Endothelial cell of umbilical vein (primary cell): ENCODE data around the gene TNPO1. TPM values are rescaled to one million over a fixed set of nuclear protein-coding genes. Genes with fewer than 3 reads are reported as not detected.

ENCODE experiments used
- BruUV-seq: library from RNA; stranded (reverse); fragments of 400-500 nt; replicated peaks from 2 replicates; lab custom pipeline; 2021; lab: Mats Ljungman, UMichigan
- CTCF ChIA-PET: fragments of 300-600, 350-600 bp; sonication (Branson Sonifier 250); formaldehyde crosslinking; loops from one replicate; lab custom pipeline; 2021; ENCODE audit warnings: antibody characterized with exemption, inconsistent platforms; lab: Charles Lee
- POLR2A ChIA-PET: fragments of 300-600, 350-600 bp; sonication (Branson Sonifier 250); formaldehyde crosslinking; loops from one replicate; lab custom pipeline; 2021; ENCODE audit warnings: antibody characterized with exemption, inconsistent platforms; lab: Charles Lee
- DNase-seq: peaks from one replicate; pipeline ENCODE4 v3.0.0-alpha.2; 2011; ENCODE audit warnings: low read depth, low spot score
- FAIRE-seq: peaks from 2 replicates; lab custom pipeline; 2011; peaks lifted over from hg19 to GRCh38; lab: Jason Lieb, UNC
- H2AFZ ChIP-seq: 2 replicates; pipeline ENCODE4 v1.6.0; 2012; ENCODE audit warnings: low read depth, low read length, control low read depth, inconsistent platforms
- H3K27ac ChIP-seq: 2 replicates; pipeline ENCODE4 v1.5.1; 2011; ENCODE audit warnings: low read depth, mild to moderate bottlenecking, control low read depth, low read length, moderate library complexity; ENCODE audit not compliant: insufficient read depth
- H3K27me3 ChIP-seq, 2 experiments: 2 replicates each; pipeline versions ENCODE4 v1.6.0 to v1.6.1; 2011; ENCODE audit warnings: low read length in 2 of 2, mixed read lengths in 1 of 2; ENCODE audit not compliant: control insufficient read depth in 2 of 2, insufficient read depth in 2 of 2
- H3K36me3 ChIP-seq, 2 experiments: 2 replicates in 1 of 2; 3 replicates in 1 of 2; pipeline ENCODE4 v1.5.1; 2011; ENCODE audit warnings: low read length in 2 of 2, mild to moderate bottlenecking in 1 of 2, moderate library complexity in 1 of 2; ENCODE audit not compliant: control insufficient read depth in 2 of 2, insufficient read depth in 2 of 2; ENCODE audit errors: extremely low read depth in 1 of 2
- H3K4me1 ChIP-seq: 3 replicates; pipeline ENCODE4 v1.5.1; 2011; ENCODE audit warnings: mild to moderate bottlenecking, low read length; ENCODE audit not compliant: control insufficient read depth, insufficient read depth; ENCODE audit errors: extremely low read depth
- H3K4me2 ChIP-seq: 2 replicates; pipeline ENCODE4 v1.6.1; 2011; ENCODE audit warnings: low read length, control low read depth, mixed read lengths; ENCODE audit not compliant: insufficient read depth
- H3K4me3 ChIP-seq, 3 experiments: fragments of 200-600 bp in 1 of 3; sonication (generic), shearing (Covaris generic) in 1 of 3; replicated peaks in 1 of 3; 2 replicates each; pipeline ENCODE4 v1.5.1; 2011 to 2016; ENCODE audit warnings: control low read depth in 3 of 3, low read length in 3 of 3, mild to moderate bottlenecking in 2 of 3, inconsistent platforms in 1 of 3, low read depth in 1 of 3, moderate library complexity in 1 of 3; ENCODE audit not compliant: insufficient read depth in 1 of 3
- H3K79me2 ChIP-seq: 2 replicates; pipeline ENCODE4 v1.6.0; 2012; ENCODE audit warnings: low read length, inconsistent platforms; ENCODE audit not compliant: control insufficient read depth, insufficient read depth
- H3K9ac ChIP-seq: replicated peaks from 2 replicates; pipeline ENCODE3; 2011; ENCODE audit warnings: low read length, control low read depth; ENCODE audit not compliant: insufficient read depth; ENCODE audit errors: extremely low read depth
- H3K9me1 ChIP-seq: replicated peaks from 3 replicates; pipeline ENCODE4 v1.6.0; 2011; ENCODE audit warnings: mild to moderate bottlenecking, low read length; ENCODE audit not compliant: control insufficient read depth, insufficient read depth; ENCODE audit errors: extremely low read depth
- H3K9me3 ChIP-seq: replicated peaks from 2 replicates; pipeline ENCODE4 v1.5.1; 2012; ENCODE audit warnings: low read length, inconsistent platforms; ENCODE audit not compliant: control insufficient read depth, insufficient read depth
- H4K20me1 ChIP-seq: replicated peaks from 2 replicates; pipeline ENCODE3; 2011; ENCODE audit warnings: mild to moderate bottlenecking, low read length; ENCODE audit not compliant: control insufficient read depth, insufficient read depth; ENCODE audit errors: extremely low read depth
- EZH2 ChIP-seq: IDR thresholded peaks from 2 replicates; pipeline ENCODE4 v1.6.1; 2012; ENCODE audit warnings: borderline replicate concordance, low read depth, mild to moderate bottlenecking, moderate library complexity, low read length, inconsistent platforms; ENCODE audit not compliant: severe bottlenecking
- FOS ChIP-seq: IDR thresholded peaks from 2 replicates; pipeline ENCODE4 v1.6.1; 2011; ENCODE audit warnings: mild to moderate bottlenecking, low read length, moderate library complexity, borderline replicate concordance; ENCODE audit not compliant: insufficient read depth
- GATA2 ChIP-seq: IDR thresholded peaks from 2 replicates; pipeline ENCODE4 v1.7.0; 2011; ENCODE audit warnings: low read depth, mild to moderate bottlenecking, moderate library complexity, mixed read lengths, low read length; ENCODE audit not compliant: insufficient read length, insufficient read depth
- JUN ChIP-seq: IDR thresholded peaks from 2 replicates; pipeline ENCODE4 v1.6.1; 2011; ENCODE audit warnings: borderline replicate concordance, low read depth; ENCODE audit not compliant: insufficient read length, insufficient read depth
- MAX ChIP-seq: IDR thresholded peaks from 2 replicates; pipeline ENCODE4 v1.6.1; 2011; ENCODE audit not compliant: insufficient read depth, insufficient read length
- MYC ChIP-seq: IDR thresholded peaks from one replicate; pipeline ENCODE4 v1.6.1; 2011; ENCODE audit warnings: mild to moderate bottlenecking, low read depth, low read length
- POLR2A ChIP-seq: IDR thresholded peaks from 2 replicates; pipeline ENCODE4 v1.6.1; 2012; ENCODE audit warnings: low read depth, mild to moderate bottlenecking, control low read depth, low read length
- POLR2AphosphoS5 ChIP-seq: IDR thresholded peaks from 2 replicates; pipeline ENCODE4 v1.6.1; 2012; ENCODE audit warnings: low read depth, mild to moderate bottlenecking, control low read depth, low read length, moderate library complexity; ENCODE audit not compliant: insufficient read depth
- dilution Hi-C: fragments of 300-500 bp; cut with MboI; formaldehyde crosslinking; loops from one replicate; pipeline ENCODE4 v1.15.0; 2019; ENCODE audit warnings: low sequenced_read_pairs; ENCODE audit not compliant: extremely low pct_ligation_motif_present
- intact Hi-C: fragments of 100-400 bp; cut with micrococcal nuclease; formaldehyde crosslinking; loops from one replicate; pipeline ENCODE4 v1.10.0; 2022
- polyA plus RNA-seq, 4 experiments: library from polyadenylated mRNA; depleted of rRNA in 3 of 4; stranded (reverse) in 3 of 4; unstranded in 1 of 4; fragments of >200 nt; gene quantifications; 2 replicates each; pipeline versions ENCODE4 v1.2.1 to v1.2.3, GENCODE V29; 2011 to 2012; ENCODE audit warnings: missing spikeins in 1 of 4
- total RNA-seq: library from RNA; stranded (reverse); gene quantifications from 2 replicates; pipeline ENCODE4 v1.2.3, GENCODE V29; 2021

The TNPO1 gene
- total and polyA plus RNA-seq, 2 donors (not counting 3 experiments of a cell fraction or from before 2014, with no cell fraction given), result 65.6 to 298 TPM

- CTCF ChIA-PET, result interaction anchor here (1.4 to 3.2 kb wide), 6 partner anchors 10 to 493 kb away, joined by 4 to 15 read pairs (median 6); no protein-coding TSS in a partner anchor
- H3K36me3 ChIP-seq, result peaks cover 6 to 14% of the 10 kb centered on the region in 2 experiments
- peak overlapping the region; percentile 97 to 99 (median 98) for H3K4me3 ChIP-seq
- peaks cover 100% of the 10 kb centered on the region for H3K79me2 ChIP-seq
- H4K20me1 ChIP-seq, result peaks cover 26% of the 10 kb centered on the region
- peak overlapping the region; percentile 94 for H3K9ac ChIP-seq
- peak; percentile 41 for DNase-seq
- dilution Hi-C loops, result no loop called here
- no peaks in the 10 kb centered on the region for H3K27me3 ChIP-seq
- H3K27ac ChIP-seq, result peak overlapping the region; percentile 90
- peaks cover 59% of the 10 kb centered on the region for H3K4me1 ChIP-seq
- H3K9me3 ChIP-seq, result no peaks in the 10 kb centered on the region
- BruUV-seq, result no TSS peak
- POLR2A ChIA-PET, result interaction anchor here (0.8 to 1.2 kb wide), 4 partner anchors 13 to 31 kb away, joined by 3 read pairs; no protein-coding TSS in a partner anchor
- no peak overlapping the region for H2AFZ ChIP-seq
- peak overlapping the region; percentile 100 for H3K4me2 ChIP-seq
- peak; percentile 31 for TF ChIP-seq POLR2AphosphoS5
- no peak for TF ChIP-seq EZH2
- no peak for TF ChIP-seq GATA2
- intact Hi-C loops, result loop anchor here (10.0 kb wide), 1 partner anchor 604 kb away; no protein-coding TSS in a partner anchor
- no peaks in the 10 kb centered on the region for H3K9me1 ChIP-seq
- no peak for FAIRE-seq
Measured at GRCh38 chr5:72848474-72849428, 32.3 kb downstream of the TNPO1 start.

- Histone ChIP-seq H2AFZ (no peak overlapping the region), H3K4me2 (peak overlapping the region; percentile 100), H3K27me3 (no peaks in the 10 kb centered on the region), H3K4me1 (peaks cover 59% of the 10 kb centered on the region), H3K9me3 (no peaks in the 10 kb centered on the region), H3K9me1 (no peaks in the 10 kb centered on the region), H3K36me3 (peaks cover 6 to 14% of the 10 kb centered on the region in 2 experiments), H4K20me1 (peaks cover 32% of the 10 kb centered on the region), H3K79me2 (peaks cover 100% of the 10 kb centered on the region), H3K9ac (peak overlapping the region; percentile 94), H3K27ac (peak overlapping the region; percentile 90), H3K4me3 (peak overlapping the region; percentile 97 to 99 (median 98))
- DNase-seq, result no peak
- FAIRE-seq, result no peak
- ChIA-PET POLR2A (interaction anchor here (0.8 to 1.2 kb wide), 3 partner anchors 13 to 22 kb away, joined by 3 read pairs; no protein-coding TSS in a partner anchor), CTCF (interaction anchor here (1.3 to 3.2 kb wide), 6 partner anchors 11 to 541 kb away, joined by 4 to 15 read pairs (median 6); no protein-coding TSS in a partner anchor)
- TF ChIP-seq FOS, result no peak
- TF ChIP-seq JUN, result no peak
- TF ChIP-seq MYC, result no peak
- no peak for TF ChIP-seq POLR2A
- TF ChIP-seq EZH2, result no peak
- TF ChIP-seq GATA2, result no peak
- TF ChIP-seq MAX, result no peak
- dilution Hi-C loops, result no loop called here
- TSS peak; percentile 24 for BruUV-seq
- intact Hi-C loops, result loop anchor here (10.0 kb wide), 1 partner anchor 605 kb away; no protein-coding TSS in a partner anchor
Measured at GRCh38 chr5:72849546-72849945, 33.1 kb downstream of the TNPO1 start.
